ENCODE measurements around the gene CNTNAP1. TPM values are rescaled to one million over a fixed set of nuclear protein-coding genes. Genes with fewer than 3 reads are reported as not detected.
A peak's percentile ranks its signal among the peaks of the same experiment; 100 is the strongest.

CNTNAP1 gene
- total RNA-seq, 1 experiment from 2014 or later = 7.7 TPM

GRCh38 chr17:42670789-42671657 lies 11.3 kb upstream of the CNTNAP1 start:
- no peak overlapping the region for H3T11ph ChIP-seq (ENCODE audit: low read length)
- peaks cover 26% of the 10 kb centered on the region for H3K23me2 ChIP-seq (ENCODE audit: insufficient read length, low read depth, low read length, poor library complexity, severe bottlenecking)
- H3K4me1 Mint-ChIP-seq = peaks cover 28 to 44% of the 10 kb centered on the region in 2 experiments
- TF ChIP-seq, protein P1, sequence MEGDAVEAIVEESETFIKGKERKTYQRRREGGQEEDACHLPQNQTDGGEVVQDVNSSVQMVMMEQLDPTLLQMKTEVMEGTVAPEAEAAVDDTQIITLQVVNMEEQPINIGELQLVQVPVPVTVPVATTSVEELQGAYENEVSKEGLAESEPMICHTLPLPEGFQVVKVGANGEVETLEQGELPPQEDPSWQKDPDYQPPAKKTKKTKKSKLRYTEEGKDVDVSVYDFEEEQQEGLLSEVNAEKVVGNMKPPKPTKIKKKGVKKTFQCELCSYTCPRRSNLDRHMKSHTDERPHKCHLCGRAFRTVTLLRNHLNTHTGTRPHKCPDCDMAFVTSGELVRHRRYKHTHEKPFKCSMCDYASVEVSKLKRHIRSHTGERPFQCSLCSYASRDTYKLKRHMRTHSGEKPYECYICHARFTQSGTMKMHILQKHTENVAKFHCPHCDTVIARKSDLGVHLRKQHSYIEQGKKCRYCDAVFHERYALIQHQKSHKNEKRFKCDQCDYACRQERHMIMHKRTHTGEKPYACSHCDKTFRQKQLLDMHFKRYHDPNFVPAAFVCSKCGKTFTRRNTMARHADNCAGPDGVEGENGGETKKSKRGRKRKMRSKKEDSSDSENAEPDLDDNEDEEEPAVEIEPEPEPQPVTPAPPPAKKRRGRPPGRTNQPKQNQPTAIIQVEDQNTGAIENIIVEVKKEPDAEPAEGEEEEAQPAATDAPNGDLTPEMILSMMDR (conservative IDR thresholded peaks at IDR 0.05) = no peak
- H2AFZ ChIP-seq (ENCODE audit: low read length) = no peak overlapping the region
- no CpG with 5 or more reads among the region's 50 CpGs for WGBS (ENCODE audit: extremely low coverage, insufficient read length, low lambda C conversion rate)
- H2BK20ac ChIP-seq (ENCODE audit: low read depth, low read length, poor library complexity, severe bottlenecking) = no peak overlapping the region
- H3K27me3 ChIP-seq (ENCODE audit: insufficient read depth, low read length) = no peaks in the 10 kb centered on the region
- peak overlapping the region; percentile 68 to 72 for H3K4me3 Mint-ChIP-seq
- no peak overlapping the region for H4K5ac ChIP-seq (ENCODE audit: insufficient read length, low read depth, low read length)
- H3K27me3 Mint-ChIP-seq (ENCODE audit: low read depth) = peaks cover 4% of the 10 kb centered on the region; the same call in 1 of the 2 replicates
- H3K36me3 Mint-ChIP-seq (ENCODE audit: insufficient read depth in 1 of 3, low read depth in 3 of 3) = peaks cover 20 to 50% (median 41%) of the 10 kb centered on the region in 3 experiments
- H4K20me1 ChIP-seq (ENCODE audit: control insufficient read depth, insufficient read depth, insufficient read length) = no peaks in the 10 kb centered on the region
- H3K18ac ChIP-seq (ENCODE audit: insufficient read length, low read depth, low read length) = no peak overlapping the region
- H2BK5ac ChIP-seq (ENCODE audit: insufficient read length, low read length) = no peak overlapping the region
- H3K9me3 Mint-ChIP-seq = no peaks in the 10 kb centered on the region
- H2BK15ac ChIP-seq (ENCODE audit: low read depth, low read length) = no peak overlapping the region
- H2BK120ac ChIP-seq (ENCODE audit: low read depth, low read length, poor library complexity, severe bottlenecking) = no peak overlapping the region
- no peak overlapping the region for H3K56ac ChIP-seq (ENCODE audit: insufficient read length, low read depth, low read length)
- no peak overlapping the region for H3K23ac ChIP-seq (ENCODE audit: insufficient read length, low read depth, low read length)
- H3K14ac ChIP-seq (ENCODE audit: insufficient read depth, low read length) = no peak overlapping the region
- no peak overlapping the region for H3K4ac ChIP-seq (ENCODE audit: low read depth, low read length)
- H2AK5ac ChIP-seq (ENCODE audit: insufficient read length, low read length) = no peak overlapping the region
- H2BK12ac ChIP-seq (ENCODE audit: insufficient read length, low read depth, low read length) = no peak overlapping the region
- no peak overlapping the region for H3K27ac ChIP-seq (ENCODE audit: insufficient read length, low read depth, low read length)
- peak overlapping the region in 2 of 3 experiments; percentile 50 to 81; a peak in 4 of 7 replicates for H3K27ac Mint-ChIP-seq
- H3K4me2 ChIP-seq (ENCODE audit: insufficient read depth, insufficient read length, low read length) = peak overlapping the region; percentile 62
- H3K9ac ChIP-seq (ENCODE audit: extremely low read depth, insufficient read length, low read length) = no peak overlapping the region
- no peaks in the 10 kb centered on the region for H3K79me1 ChIP-seq (ENCODE audit: insufficient read depth, low read depth, low read length, poor library complexity, severe bottlenecking)
- no peaks in the 10 kb centered on the region for H3K9me3 ChIP-seq (ENCODE audit: control insufficient read depth, low read depth, low read length)
- DNase-seq = peak; percentile 96
- H4K91ac ChIP-seq (ENCODE audit: insufficient read length, low read depth, low read length) = no peak overlapping the region
- no peaks in the 10 kb centered on the region; the same call in 1 of the 2 replicates for H3K79me2 ChIP-seq (ENCODE audit: insufficient read depth, low read length)
- H3K4me1 ChIP-seq (ENCODE audit: insufficient read depth, low read length) = peaks cover 4% of the 10 kb centered on the region; the same call in 1 of the 2 replicates
- H4K8ac ChIP-seq (replicated peaks; ENCODE audit: insufficient read length, low read depth, low read length) = no peak overlapping the region

All from H9 (cell line).